HG02938 (cell line): ENCODE data around the gene HTRA1.

Experiments
- ATAC-seq: cut with Tn5 transposase; IDR thresholded peaks from one replicate; pipeline ENCODE4 v1.9.1; 2021; ENCODE audit warnings: mild to moderate bottlenecking, moderate library complexity; ENCODE audit not compliant: unreplicated experiment

Gene HTRA1

DNA sequence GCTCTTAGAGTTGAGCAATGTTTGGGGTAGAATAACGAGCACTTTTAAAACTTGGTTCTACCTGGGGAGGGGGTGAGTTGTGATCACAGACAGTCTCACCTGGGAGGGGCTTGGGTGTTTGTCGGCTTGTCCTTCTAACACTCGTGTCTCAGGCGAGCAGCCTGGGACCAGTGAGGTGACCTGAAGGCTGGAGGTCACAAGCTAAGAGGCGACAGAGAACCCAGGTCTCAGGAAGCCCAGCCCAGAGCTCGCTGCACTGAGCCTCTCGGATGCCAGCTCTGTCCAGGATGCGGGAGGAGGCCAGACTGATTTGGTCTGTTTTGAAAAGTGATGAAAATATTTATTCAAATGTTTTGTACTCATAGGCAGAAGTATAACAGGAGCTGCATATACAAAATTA lies 11.8 kb downstream of the HTRA1 start:
- ATAC-seq = no peak

DNA sequence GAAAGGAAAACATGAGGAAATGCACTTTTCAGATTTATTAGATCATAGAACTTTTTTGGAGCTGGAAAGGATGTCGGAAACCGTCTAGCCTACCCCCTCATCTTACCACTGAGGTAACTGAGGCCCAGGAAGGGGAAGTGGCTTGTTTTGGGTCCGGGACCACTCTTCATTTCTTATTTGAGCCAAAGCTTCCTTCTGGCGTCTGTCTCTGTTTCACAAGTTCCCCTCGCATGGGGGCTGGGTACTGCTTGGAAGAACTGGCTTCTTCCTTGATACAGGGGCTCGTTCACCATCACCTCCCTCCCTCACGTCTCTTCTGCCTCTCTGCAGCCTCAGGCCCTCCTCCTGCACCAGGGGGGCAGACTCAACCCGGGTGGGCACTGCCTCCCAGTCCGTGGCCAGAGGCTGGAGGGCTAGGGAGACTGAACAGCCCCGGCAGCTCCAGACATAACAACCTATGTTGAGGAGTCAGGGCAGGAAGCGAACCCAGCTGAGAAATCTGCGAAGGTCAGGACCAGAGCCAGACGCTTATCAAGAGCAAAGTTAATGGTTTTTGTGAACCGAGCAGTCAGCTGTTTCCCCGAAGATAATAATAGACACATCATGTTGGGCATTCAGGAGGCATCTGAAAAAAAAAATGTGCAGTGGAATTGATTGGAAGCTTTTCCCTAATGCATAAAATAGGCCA lies 12.9 kb downstream of the HTRA1 start:
- no peak for ATAC-seq

DNA sequence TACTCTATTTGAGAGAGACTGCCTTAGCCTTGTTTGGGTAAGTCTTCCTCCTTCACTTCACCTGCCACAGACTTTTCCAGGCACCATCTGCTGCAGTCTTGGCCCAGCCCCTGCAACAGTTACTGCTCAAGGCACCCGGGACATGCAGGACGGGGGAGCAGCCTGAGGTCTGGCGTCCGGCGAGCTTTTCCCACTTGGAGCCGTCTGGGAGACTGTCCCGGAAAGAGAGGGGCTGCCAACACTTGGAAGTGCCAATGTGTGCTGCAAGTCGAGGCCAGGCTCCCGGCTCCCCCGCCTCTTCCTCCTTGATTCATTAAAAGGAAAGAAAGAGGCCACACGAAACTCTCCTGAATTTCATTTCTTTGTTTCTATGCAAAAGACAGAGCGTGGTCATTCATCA lies 13.7 kb downstream of the HTRA1 start:
- no peak for ATAC-seq

DNA sequence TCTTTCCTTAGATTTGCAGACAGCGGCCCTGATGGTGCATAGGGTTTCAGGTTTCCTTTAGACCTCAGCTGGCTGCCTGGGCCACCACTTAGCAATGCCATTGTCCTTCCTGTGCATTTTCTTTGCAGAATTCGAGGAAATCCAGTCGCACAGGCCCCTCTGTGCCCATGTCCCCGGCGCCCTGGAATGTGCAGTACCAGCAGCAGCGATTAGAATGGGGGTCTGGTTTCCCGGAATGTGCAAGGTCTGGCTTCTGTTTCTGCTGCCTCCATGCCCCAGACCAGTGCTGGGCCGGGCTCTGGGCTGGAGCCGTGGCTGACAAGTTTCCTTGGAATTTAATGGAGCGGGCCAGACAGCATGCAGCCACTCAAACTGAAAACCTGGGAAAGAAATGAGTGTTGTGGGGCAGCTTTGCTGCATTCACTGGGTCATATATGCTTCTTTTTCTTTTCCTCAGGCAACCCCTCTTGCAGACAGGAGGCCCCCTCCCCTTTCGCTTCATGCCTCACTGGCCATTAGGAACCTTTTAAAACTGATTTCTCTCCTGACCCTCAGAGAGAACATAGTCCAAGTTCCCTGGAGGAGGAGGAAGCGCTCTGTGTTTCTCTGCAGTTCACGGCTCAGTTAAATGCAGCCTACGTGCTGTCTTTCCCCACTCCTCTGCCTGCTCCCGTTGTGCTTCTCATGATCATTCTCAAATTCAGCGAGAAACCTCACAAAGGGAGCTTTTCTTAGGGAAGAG lies 14.4 kb downstream of the HTRA1 start:
- ATAC-seq = no peak

DNA sequence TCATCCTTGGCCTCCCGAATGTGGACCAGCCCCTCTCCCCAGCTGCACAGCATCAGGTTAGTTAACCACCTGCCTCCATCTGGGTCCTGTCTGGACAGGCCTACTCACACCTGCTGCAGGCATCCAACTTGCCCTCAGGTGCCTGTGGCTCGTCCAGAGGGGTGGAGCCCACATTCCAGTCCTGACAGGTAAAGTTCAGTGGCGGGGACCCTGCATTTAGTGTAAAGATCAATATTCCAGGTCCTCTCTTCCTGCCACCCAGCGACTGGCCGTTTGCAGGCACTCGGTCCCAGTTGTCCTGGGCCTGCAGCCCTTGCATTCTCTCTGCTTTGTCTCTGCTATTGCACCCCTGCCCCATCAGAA lies 15.0 kb downstream of the HTRA1 start:
- no peak for ATAC-seq

DNA sequence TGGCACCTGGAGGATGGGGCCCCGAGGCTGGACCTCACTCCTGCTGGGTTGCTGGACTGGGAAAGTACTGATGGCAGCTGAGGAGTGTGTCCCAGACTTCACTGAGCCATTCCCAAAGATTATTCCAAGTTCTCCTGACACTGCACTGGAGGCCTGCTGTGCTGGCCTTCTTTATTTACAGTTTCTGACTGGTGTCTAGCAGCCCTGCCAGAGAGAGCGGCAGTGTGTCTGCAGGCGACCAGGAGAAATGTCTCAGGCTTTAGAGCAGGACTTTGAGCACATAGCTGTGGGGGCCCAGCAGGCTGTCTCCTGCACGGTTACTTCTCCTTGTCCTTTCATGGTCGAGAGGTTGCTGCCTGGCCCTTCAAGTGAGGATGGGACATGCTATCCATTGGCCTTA lies 16.1 kb downstream of the HTRA1 start:
- no peak for ATAC-seq

DNA sequence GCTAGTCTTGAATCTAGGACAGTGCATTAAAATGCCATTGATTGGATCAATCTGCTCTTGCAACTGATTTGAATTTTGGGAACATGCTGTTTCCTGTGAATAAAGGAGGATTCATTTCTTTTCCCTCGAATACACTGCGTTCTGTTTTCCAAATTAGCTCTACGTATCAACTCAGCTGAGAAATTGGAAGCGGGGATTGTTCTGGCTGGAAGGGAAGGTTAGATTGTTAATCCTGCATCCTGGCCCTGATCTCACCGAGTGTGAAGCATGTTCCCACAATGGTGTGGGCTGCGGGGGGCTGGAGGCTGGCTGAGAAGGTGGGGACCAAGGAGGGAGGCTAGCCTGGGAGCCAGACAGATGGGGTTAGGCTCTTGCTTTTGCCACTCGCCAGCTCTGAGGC lies 17.6 kb downstream of the HTRA1 start:
- ATAC-seq = no peak

DNA sequence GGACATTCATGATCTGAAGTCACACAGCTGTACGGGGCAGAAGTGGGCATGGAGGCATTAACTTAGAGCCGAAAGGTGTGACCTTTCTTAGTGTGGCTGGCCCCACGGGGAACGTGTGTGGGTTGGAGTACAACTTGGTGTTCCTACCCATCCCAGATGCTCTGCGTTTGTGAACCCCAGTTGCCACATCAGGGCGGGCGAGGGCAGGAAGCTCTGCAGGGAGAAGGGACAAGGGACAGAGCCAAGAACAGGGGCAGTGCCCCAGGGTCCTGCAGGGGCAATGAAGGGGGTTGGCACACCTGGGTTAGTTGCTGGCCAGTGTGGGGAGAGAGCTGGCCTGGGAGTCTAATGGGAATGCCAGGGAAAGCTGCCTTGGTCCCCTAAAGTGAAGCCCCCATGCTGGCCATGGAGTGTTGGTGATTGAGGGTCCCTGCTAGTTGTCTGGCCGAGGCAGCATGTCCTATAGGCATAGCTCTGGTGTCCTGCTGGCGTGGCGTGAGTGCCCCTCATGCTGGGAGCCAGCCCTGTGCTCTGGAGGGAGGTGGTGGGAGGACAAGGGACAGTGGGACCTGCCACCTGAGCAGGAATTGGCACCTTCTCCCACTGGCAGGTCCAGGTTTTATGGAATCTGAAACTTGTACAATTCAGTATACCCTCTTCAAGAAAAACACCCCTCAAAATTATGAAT lies 18.9 kb downstream of the HTRA1 start:
- no peak for ATAC-seq

DNA sequence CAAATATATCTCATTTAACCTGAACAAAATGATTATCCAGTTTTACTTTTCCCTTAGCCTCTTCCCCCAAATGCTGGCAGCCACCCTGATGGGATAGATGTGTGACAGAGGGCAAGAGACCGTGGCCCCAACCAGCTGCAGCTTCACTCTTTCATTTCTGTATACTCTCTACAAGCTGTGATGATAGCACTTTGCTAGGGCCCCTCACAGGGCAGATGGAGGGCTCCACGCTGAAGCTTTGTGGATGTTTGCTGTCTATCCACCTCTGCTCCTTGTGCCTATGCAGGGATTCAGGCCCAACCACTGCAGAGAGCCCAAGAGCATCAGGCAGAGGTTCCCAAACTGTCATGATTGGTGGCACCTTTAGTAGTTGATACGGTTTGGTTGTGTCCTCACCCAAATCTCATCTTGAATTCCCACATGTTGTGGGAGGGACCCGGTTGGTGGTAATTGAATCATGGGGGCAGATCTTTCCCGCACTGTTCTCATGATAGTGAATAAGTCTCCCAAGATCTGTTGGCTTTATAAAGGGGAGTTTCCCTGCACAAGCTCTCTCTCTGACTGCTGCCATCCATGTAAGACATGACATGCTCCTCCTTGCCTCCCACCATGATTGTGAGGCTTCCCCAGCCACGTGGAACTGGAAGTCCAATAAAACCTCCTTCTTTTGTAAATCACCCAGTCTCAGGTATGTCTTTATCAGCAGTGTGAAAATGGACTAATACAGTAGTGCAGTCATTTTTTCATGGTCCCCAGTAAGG lies 20.1 kb downstream of the HTRA1 start:
- no peak for ATAC-seq

DNA sequence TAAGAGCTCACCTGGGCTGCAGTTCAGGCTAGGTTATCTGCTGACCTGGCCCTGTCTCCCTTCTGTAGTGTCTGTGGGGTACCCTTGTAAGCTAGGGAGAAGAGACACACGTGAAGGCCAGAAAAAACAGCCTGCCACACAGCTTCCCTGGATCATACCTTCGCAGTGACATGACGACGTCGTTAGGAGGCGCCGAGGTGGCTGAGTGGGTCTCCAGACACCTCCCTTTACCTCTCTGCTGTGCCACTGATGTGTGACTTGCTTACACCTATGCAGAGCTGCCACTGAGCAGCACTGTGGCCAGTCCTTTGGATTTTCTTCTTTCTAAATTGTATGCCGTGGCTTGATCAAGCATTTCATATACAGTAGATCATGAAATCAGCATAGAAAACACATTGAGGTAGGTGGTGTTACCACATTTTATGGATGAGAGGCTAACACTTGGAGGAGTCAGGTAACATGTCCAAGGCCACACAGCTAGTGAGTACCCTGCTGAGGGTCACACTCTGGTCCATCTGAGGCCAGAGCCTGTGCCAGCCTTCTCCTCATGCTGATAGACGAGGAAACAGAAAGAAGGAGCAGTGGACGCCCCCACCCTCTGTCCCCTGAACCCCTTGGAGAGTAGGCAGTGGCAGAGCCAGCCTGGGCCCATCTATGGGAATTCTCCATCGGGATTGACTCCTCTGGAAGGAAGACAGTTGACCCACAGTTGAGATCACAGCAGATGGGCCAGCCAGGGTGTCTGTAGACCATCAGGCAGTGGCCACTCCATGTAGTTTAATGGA lies 23.1 kb downstream of the HTRA1 start:
- no peak for ATAC-seq

DNA sequence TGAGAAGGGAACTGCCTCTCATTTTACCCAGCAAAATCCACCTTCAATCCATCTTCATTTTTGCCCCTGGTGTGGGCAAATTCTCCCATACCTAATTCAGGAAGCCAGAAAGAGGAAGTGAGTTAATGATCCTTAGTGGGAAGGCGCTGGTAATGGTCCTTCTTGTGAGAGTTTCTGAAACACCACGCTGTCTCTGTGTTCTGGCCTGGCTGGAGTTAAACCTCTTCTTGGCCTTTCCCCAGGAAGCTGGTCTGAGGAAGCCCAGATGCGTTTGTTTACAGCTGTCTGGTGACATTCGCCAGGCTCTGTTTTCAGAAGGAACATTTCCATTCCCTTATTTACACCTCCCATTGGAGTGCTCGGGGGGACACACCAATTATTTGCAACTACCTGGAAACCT lies 24.3 kb downstream of the HTRA1 start:
- ATAC-seq = no peak

DNA sequence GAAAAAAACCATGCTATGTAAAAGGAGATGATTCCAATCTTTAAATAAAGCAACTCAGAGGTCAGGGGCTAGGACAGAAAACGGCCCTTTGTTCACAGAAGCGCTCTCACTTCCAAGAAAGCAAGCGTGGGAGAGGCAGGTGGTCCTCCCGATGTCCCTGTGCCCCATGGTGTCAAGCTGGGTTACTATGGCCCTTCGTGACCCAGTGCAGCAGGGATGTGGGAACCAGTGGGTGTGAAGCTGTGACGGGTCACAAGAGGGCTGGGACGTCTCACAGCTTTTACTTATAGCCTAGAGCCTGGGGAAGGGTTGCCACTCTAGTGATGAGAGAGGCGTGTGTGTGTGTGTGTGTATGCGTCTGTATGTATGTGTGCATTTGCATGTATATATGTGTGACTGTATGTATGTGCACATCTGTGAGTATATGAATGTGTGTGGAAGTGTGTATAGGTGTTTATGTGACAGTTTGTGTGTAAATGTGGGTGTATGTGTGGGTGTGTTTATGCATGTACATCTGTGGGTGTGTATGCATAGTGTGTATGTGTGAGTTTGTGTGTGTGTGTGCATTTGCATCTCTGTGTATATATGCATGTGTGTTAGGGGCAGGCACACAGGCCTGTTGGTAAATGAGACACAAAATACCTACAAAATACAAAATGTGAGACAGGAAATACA lies 25.2 kb downstream of the HTRA1 start:
- ATAC-seq = no peak

DNA sequence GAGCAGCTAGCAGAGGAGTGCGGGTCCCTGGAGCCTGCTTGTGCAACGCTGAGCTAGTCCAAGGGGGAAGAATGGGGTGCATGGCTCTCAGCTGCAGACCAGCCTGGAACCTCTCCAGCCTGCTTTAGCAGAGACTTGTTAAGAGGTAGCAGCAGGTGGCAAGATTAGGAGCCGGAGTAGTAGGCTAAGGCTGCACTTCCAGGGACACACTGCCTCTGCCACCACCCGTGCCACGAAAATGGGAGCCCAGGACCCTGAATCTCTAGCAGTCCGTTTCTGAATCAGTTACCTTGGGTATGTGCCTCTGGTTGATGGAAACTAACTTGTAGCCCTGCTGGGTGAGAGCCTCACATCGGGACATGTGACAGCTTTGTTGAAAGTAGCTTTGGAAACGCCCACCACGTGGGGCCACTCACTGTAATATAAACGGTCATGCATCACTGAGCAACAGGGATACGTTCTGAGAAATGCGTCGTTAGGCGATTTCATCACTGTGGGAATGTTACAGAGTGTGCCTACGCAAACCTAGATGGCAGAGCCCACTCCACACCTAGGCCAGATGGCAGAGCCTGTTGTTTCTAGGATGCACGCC lies 25.9 kb downstream of the HTRA1 start:
- ATAC-seq = no peak

DNA sequence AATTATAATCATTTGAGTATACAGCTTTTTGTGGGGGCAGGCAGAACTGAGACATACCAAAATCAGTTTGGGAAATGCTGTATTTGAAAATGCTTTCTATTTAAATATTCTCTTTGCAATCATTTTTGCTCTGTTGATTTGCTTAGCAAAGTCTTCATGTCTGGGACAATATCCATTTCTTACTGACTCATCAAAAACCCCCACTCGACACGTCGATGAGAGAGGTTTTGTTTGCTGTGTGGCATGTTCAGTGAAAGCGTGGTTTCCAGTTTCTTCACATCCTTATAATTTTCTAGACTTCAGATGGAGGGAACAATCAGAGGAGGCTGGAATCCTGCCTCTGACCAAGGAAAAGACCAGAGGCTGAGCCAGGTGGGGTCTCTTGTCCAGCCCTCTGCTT lies 28.9 kb downstream of the HTRA1 start:
- ATAC-seq = no peak

DNA sequence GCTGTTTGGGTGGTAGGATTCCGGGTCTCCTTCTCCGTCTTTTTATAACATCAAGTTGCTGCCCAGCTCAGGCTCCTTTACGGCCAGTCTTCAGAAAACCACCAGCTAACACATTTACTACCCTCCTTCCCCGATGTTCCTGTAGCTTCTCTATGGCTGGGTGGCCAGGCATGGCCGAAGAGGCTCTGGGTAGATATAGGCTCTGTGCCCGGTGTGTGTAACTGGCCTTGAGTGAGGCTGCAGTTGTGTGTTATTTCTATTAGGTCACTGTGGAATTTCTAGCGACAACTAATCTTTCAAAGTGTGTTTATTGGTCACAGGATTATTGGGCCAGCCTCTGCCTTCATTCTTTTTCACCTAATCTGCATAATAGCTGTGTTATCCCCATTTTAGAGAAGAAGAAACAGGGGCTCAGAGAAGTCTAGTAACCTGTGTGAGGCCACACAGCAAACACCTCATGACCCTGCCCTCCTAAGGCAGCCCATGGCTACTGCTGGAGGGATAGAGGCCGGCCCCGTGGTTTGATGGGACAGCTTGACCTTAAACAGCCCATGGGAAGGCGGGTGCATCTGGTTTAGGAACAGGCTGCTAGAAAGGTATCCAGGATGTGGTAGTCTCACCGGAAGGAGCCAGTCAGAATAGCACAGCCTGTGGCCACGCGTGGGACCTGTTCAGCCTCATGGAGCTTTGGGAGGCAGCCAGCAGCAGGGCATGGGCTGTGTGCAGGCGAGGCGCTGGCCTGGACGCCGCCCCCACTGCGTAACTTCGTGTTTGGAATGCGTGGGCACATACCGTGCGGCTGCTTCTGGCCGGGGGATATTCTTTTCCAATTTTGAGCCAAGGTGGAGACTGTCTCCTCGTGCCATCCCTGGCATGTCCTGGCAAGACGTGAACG lies 29.7 kb downstream of the HTRA1 start:
- ATAC-seq = no peak

DNA sequence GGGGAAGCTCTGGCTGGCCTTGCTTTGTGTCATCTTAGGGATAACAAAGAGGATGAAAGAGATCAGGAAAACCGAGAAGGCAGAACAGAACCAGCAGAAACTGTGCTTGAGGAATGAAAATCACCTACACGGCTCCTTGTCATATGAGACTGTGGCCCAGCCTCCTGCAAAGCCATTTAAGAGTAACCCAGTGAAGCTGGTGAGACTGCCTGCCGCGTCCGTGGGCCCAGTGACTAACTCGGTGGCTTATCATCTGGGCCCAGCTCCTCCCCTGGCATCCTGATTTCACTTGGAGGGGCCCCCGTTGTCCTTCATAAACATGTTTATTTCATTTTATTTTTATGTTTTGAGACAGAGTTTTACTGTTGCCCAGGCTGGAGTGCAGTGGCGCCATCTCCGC lies 30.7 kb downstream of the HTRA1 start:
- ATAC-seq = no peak

DNA sequence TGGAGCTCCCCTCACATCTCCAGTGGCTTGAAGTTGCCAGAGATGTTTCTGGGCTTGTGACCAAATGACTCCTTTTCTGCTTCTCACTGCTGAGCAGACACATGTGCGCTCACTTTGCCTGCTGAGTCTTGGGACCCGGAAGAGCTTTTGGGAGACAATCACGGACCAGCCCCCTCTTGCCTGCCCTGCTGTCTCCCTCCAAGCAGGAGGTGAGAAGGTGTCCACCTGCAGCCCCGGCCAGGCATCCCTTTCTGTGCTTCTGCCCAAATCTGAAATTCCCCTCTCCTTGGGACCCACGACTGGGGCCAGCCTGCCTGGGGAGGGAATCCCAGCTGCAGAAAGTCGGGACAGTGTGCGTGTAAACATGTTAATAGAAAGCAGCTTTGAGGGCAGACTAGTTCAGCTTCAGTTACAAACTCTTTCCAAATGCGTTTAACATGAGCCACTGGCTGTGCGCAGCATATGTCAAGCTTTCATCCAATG lies 31.7 kb downstream of the HTRA1 start:
- no peak for ATAC-seq

DNA sequence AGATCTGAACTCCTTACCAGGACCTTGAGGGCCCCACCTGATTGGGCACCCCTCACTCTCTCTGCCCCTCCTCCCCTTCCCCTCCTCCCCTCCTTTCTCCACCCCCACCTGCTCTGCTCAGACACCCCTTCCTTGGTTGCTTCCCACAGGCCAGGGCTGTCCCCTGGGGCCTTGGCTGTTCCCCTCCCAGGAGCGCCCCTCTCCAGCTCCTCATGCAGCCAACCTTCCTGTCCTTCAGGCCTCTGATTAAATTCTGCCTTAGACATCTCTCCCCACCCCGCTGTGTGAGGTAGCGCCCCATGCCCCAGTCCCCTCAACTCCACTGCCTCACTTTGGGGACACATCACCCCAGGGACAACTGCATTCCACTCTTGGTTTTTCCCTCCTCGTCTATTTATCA lies 32.4 kb downstream of the HTRA1 start:
- ATAC-seq = no peak
